Right lobe of liver (tissue), 6 donors: Measurements from ENCODE around the gene ADAM12. TPM values are rescaled to one million over a fixed set of nuclear protein-coding genes. Genes with fewer than 3 reads are reported as not detected.

ENCODE experiments used
- ATAC-seq, 4 donors: fragments of 200-7000 bp; cut with Tn5 transposase; one replicate each; pipeline ENCODE4 v1.9.1; 2020; ENCODE audit warnings: mild to moderate bottlenecking in 4 of 4, moderate library complexity in 4 of 4
- DNase-seq, 3 donors: peaks; one replicate each; pipeline ENCODE4 v3.0.0-alpha.2; 2020
- H3K27ac ChIP-seq, 3 donors: fragments of 200-600 bp; one replicate each; pipeline ENCODE4 v1.8.0; 2022
- H3K27me3 ChIP-seq, 2 donors: fragments of 200-600 bp; one replicate each; pipeline ENCODE4 v1.8.0; 2022
- H3K36me3 ChIP-seq, 4 donors: fragments of 200-600 bp; sonication (generic) in 1 of 4; one replicate each; pipeline versions ENCODE4 v1.5.1 to v1.8.0; 2017 to 2022; ENCODE audit warnings: control low read depth in 1 of 4
- H3K4me1 ChIP-seq, 4 donors: fragments of 200-600 bp; sonication (generic) in 1 of 4; one replicate each; pipeline versions ENCODE4 v1.5.1 to v1.8.0; 2017 to 2022; ENCODE audit warnings: control low read depth in 1 of 4
- H3K4me3 ChIP-seq, 3 donors: fragments of 200-600 bp; one replicate each; pipeline ENCODE4 v1.8.0; 2022
- H3K9me3 ChIP-seq, 4 donors: fragments of 200-600 bp; sonication (generic) in 1 of 4; one replicate each; pipeline versions ENCODE4 v1.5.1 to v1.8.0; 2017 to 2022; ENCODE audit warnings: control low read depth in 1 of 4
- POLR2A ChIP-seq: fragments of 450-650 bp; IDR thresholded peaks from one replicate; pipeline ENCODE4 v1.6.1; 2017; ENCODE audit warnings: antibody characterized with exemption, mild to moderate bottlenecking
- WGBS: methylation state at CpG from one replicate; pipeline ENCODE4 v1.1.6; 2018; ENCODE audit warnings: low coverage, low lambda C conversion rate; ENCODE audit not compliant: insufficient coverage; ENCODE audit errors: missing lambda C conversion rate; 5-methylcytosine and 5-hydroxymethylcytosine counted together
- intact Hi-C, 2 donors: fragments of 100-400 bp; cut with DNase I; formaldehyde crosslinking; loops; one replicate each; pipeline versions ENCODE4 v1.11.2 to v1.14.1; 2022
- total RNA-seq, 6 experiments: library from RNA; depleted of rRNA in 2 of 6; stranded (reverse); fragments of >200 nt in 2 of 6; fragmentation: NEBNext Ultra II Directional in 3 of 6; extraction: Animal tissue kit (Norgen Biotek cat#: 25700) in 3 of 6; gene quantifications; one replicate each; pipeline versions ENCODE4 v1.1.0 to v1.2.4, GENCODE V29; 2016 to 2023
- TF ChIP-seq, protein P1 (sequence below), 4 donors: fragments of 200-600 bp in 3 of 4; fragments of 450-650 bp in 1 of 4; IDR thresholded peaks; one replicate each; pipeline versions ENCODE4 v1.5.1 to v1.8.0; 2016 to 2022; ENCODE audit warnings: antibody characterized with exemption in 4 of 4, mild to moderate bottlenecking in 2 of 4
- donor health status: DM: no; HTN: yes; CAD: no.
- donor health status: DM: no; HTN: no; CAD: no.
- donor health status: DM: no; HTN: no; CAD: no.
- donor health status: DM: no; HTN: yes; CAD: no.
- donor health status: DM: no; HTN: yes; CAD: no.

The ADAM12 gene
- total RNA-seq, 6 experiments from 2014 or later = 0.06 to 1.3 (median 0.48) TPM; not detected in 2

DNA sequence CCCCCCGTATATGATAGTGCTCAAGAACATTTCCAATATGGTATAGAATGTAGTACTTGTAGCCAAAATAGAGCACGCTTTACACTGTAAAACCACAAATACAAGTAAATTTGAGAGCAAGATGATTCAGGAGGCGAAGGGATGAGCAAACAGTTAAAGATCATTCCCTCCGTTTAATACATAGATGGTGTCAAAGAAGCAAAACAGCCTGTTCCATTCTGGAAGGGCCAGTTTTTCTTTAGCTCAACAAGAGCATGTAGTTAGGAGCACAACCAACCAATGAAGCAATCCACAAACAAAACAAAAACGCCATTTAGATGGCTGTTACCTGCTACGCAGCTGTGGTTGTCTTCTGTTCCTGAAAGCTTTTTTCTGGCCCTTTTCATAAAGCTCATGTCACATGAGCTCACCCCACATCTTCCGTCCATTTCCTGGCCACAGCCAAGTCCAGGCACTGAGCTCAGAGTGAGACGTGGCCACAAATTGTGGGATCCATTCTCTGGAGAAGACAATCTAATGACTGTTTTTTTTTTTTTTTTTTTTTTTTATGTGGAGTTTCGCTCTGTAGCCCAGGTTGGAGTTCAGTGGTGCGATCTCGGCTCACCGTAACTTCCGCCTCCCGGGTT lies 306.3 kb downstream of the ADAM12 start:
- TF ChIP-seq POLR2A = no peak
- TF ChIP-seq, protein P1, sequence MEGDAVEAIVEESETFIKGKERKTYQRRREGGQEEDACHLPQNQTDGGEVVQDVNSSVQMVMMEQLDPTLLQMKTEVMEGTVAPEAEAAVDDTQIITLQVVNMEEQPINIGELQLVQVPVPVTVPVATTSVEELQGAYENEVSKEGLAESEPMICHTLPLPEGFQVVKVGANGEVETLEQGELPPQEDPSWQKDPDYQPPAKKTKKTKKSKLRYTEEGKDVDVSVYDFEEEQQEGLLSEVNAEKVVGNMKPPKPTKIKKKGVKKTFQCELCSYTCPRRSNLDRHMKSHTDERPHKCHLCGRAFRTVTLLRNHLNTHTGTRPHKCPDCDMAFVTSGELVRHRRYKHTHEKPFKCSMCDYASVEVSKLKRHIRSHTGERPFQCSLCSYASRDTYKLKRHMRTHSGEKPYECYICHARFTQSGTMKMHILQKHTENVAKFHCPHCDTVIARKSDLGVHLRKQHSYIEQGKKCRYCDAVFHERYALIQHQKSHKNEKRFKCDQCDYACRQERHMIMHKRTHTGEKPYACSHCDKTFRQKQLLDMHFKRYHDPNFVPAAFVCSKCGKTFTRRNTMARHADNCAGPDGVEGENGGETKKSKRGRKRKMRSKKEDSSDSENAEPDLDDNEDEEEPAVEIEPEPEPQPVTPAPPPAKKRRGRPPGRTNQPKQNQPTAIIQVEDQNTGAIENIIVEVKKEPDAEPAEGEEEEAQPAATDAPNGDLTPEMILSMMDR (IDR thresholded peaks at IDR 0.05) = no peak
- intact Hi-C loops = no loop called here
- Histone ChIP-seq H3K4me1 (no peaks in the 10 kb centered on the region), H3K27ac (no peak overlapping the region), H3K4me3 (no peak overlapping the region), H3K36me3 (no peaks in the 10 kb centered on the region), H3K9me3 (no peaks in the 10 kb centered on the region), H3K27me3 (no peaks in the 10 kb centered on the region)
- 59% methylated on average over 10 of the region's 14 CpGs for WGBS
- no peak for DNase-seq
- ATAC-seq = no peak

- WGBS = 27% methylated on average over 10 of the region's 12 CpGs
- peak; percentile 73 to 88 (median 86) for ATAC-seq
- intact Hi-C loops = no loop called here
- Histone ChIP-seq H3K27me3 (no peaks in the 10 kb centered on the region), H3K4me1 (no peaks in the 10 kb centered on the region), H3K36me3 (no peaks in the 10 kb centered on the region), H3K4me3 (no peak overlapping the region), H3K27ac (peak overlapping the region in 1 of 3 donors; percentile 31), H3K9me3 (no peaks in the 10 kb centered on the region)
- DNase-seq = no peak
- no peak for TF ChIP-seq POLR2A
- TF ChIP-seq, protein P1 (IDR thresholded peaks at IDR 0.05) = no peak
These were observed 307.3 kb downstream of the ADAM12 start for GRCh38 chr10:126080879-126081411.

GRCh38 chr10:126080291-126080825 lies 307.9 kb downstream of the ADAM12 start:
- TF ChIP-seq, protein P1 (IDR thresholded peaks at IDR 0.05) = no peak
- no peak for TF ChIP-seq POLR2A
- Histone ChIP-seq H3K9me3 (no peaks in the 10 kb centered on the region), H3K4me3 (no peak overlapping the region), H3K27ac (no peak overlapping the region), H3K27me3 (no peaks in the 10 kb centered on the region), H3K4me1 (no peaks in the 10 kb centered on the region), H3K36me3 (no peaks in the 10 kb centered on the region)
- no peak for ATAC-seq
- intact Hi-C loops = no loop called here
- DNase-seq = no peak
- WGBS = 25% methylated on average over 7 of the region's 7 CpGs

GRCh38 chr10:126075009-126075408 lies 313.3 kb downstream of the ADAM12 start:
- TF ChIP-seq, protein P1 (IDR thresholded peaks at IDR 0.05) = no peak
- TF ChIP-seq POLR2A = no peak
- Histone ChIP-seq H3K9me3 (no peaks in the 10 kb centered on the region), H3K4me1 (no peaks in the 10 kb centered on the region), H3K27ac (no peak overlapping the region), H3K27me3 (no peaks in the 10 kb centered on the region), H3K4me3 (no peak overlapping the region), H3K36me3 (no peaks in the 10 kb centered on the region)
- intact Hi-C loops = no loop called here
- ATAC-seq = no peak
- no peak for DNase-seq
- WGBS = 56% methylated on average over 4 of the region's 6 CpGs
